NCI-H187 (cell line): Measurements from ENCODE around the gene HNF4A.
A peak's percentile ranks its signal among the peaks of the same experiment; 100 is the strongest.
"Not testable (repeated sequence)": the region's sequence is repeated elsewhere in the genome, so short reads cannot be mapped to it uniquely, and the experiment has no call there.

Experiments used
- DNase-seq, 2 experiments: peaks; one replicate each; lab custom pipeline; 2025; lab: John Stamatoyannopoulos, UW

HNF4A gene

GRCh38 chr20:44471481-44471882 lies 116.0 kb downstream of the HNF4A start:
- DNase-seq, result no peak

GRCh38 chr20:44472283-44472682 lies 116.8 kb downstream of the HNF4A start:
- DNase-seq, result not testable (repeated sequence)

- DNase-seq, result no peak
Measured at GRCh38 chr20:44475372-44475693, 119.8 kb downstream of the HNF4A start.

GRCh38 chr20:44475694-44476560 lies 120.4 kb downstream of the HNF4A start, which contains the start of gene TTPAL:
Gene TTPAL (plus strand): TSS chr20:44475874. CDS start chr20:44480000, 4,126 bp downstream.
- DNase-seq, result peak; percentile 70 to 71

- DNase-seq, result no peak
Measured at GRCh38 chr20:44477151-44477550, 121.7 kb downstream of the HNF4A start.

- DNase-seq, result no peak
Measured at GRCh38 chr20:44478206-44478605, 122.7 kb downstream of the HNF4A start.

- DNase-seq, result no peak
Measured at GRCh38 chr20:44479643-44480042, 124.1 kb downstream of the HNF4A start.

- no peak for DNase-seq
Measured at GRCh38 chr20:44480097-44480496, 124.6 kb downstream of the HNF4A start.

GRCh38 chr20:44481719-44482416 lies 126.4 kb downstream of the HNF4A start:
- DNase-seq, result no peak

GRCh38 chr20:44483112-44483511 lies 127.6 kb downstream of the HNF4A start:
- DNase-seq, result no peak
